ENCODE data around the gene SPRYD4.

SPRYD4 gene

DNA sequence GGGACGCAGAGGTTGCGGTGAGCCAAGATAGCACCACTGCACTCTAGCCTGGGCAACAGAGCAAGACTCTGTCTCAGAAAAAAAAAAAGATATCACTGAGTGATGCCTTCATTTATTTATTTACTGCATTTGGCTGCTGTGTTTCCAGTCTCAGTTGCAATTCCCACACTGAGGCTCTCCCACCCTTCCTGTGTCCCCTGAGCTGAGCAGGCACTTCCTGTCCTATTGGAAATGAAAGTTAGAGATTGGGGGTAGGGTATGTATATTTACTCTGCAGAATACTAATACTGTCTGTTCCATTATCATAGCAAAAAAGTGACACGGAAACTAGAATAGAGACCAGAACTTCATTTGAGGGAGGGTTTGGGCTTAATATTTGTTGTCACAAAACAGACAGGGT, 51.7 kb downstream of the SPRYD4 start:
- no peak for FAIRE-seq
- DNase-seq (ENCODE audit: low spot score): no peak

GRCh38 chr12:56520506-56520905, 52.1 kb downstream of the SPRYD4 start:
- no peak for FAIRE-seq

DNA sequence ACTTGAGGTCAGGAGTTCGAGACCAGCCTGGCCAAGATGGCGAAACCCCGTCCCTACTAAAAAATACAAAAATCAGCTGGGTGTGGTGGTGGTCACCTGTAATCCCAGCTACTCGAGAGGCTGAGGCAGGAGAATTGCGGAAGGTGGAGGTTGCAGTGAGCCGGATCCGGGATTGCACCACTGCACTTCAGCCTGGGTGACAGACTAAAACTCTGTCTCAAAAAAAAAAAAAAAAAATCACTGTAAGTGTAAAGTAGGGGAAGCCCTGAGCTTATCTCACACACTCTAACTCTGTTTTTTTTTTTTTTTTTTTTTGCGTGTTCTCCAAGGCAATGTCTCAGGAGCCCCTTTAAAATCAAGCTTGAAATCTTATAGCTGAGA, 52.8 kb downstream of the SPRYD4 start:
- no peak for DNase-seq (ENCODE audit: low spot score)
- FAIRE-seq: no peak

More at GRCh38 chr12:56520506-56520905, 52.1 kb downstream of the SPRYD4 start:
- no peak for DNase-seq (ENCODE audit: low spot score)

DNA sequence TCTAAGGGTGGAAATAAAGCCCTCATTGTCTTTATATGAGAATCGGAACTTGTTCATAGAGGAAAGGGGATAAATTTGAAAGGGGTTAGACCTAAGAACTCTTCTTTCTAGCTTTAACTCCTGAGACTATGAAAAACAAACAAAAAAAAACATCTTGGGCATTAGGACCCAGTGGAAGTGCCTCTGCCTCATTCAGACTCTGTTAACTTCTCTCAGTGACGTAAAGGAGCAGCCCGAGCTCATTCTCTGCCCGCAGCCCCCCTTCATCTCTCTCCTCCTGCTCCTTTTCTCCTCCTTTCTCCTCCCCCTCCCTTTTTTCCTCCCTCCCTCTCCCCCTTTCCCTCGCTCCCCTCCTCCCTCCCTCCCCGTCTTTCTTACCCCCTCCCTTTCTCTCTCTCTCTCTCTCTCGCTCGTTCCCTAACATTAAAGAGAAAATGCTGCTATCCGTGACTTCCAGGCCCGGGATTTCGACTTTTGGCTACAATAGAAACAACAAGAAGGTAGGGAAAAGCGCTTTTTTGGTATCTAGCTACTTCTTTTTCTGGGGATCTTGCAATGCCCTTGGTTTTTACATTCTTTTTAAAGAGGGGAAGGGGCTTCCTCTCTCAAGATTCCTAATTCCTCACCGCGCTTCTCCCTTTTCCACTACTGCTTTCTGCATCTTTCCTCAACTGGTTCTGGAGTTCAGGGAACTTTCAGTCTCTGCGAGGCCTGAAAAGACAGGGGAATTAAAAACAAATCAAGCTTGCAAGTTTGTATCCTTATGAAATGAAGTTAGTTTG, 53.4 kb downstream of the SPRYD4 start, which contains the start of gene RBMS2:
TSS of gene RBMS2 (plus strand) at position 231 of the 782 bp plus-strand sequence. CDS start at position 435, 204 bp downstream.
- FAIRE-seq (peak; percentile 65), DNase-seq (ENCODE audit: low spot score) (peak; percentile 79)

- FAIRE-seq: no peak
- peak; percentile 15 for DNase-seq (ENCODE audit: low spot score)
These were observed 54.2 kb downstream of the SPRYD4 start for GRCh38 chr12:56522411-56523193.

DNA sequence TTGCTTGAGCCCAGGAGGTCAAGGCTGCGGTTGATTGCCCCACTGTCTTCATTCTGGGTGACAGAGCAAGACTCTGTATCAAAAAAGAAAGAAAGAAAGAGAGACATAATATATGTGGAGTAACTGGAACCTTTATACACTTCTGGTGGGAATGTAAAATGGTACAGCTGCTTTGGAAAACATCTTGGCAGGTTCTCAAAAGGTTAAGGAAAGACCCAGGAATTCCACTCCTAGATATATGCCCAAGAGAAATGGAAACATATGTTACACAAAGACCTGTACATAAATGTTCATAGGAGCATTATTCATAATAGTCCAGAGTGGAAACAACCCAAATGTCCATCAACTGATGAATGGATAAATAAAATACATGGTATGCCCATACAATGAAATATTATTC, 60.5 kb downstream of the SPRYD4 start:
- FAIRE-seq (no peak), DNase-seq (ENCODE audit: low spot score) (no peak)

All from RCC 7860 (cell line).